Spleen (tissue), 11 donors: Measurements from ENCODE around the gene ADAMTS6. TPM values are rescaled to one million over a fixed set of nuclear protein-coding genes. Genes with fewer than 3 reads are reported as not detected.

ENCODE experiments used
- DNase-seq: peaks from one replicate; pipeline ENCODE4 v3.0.0-alpha.2; 2020
- H3K27ac ChIP-seq, 8 donors: fragments of 200-600 bp; sonication (generic) in 7 of 8; 1 replicate in 4 of 8; 2 replicates in 4 of 8; pipeline versions ENCODE4 v1.5.0 to v1.8.0; 2016 to 2021; ENCODE audit warnings: inconsistent platforms in 4 of 8, mild to moderate bottlenecking in 4 of 8, moderate library complexity in 1 of 8
- H3K27me3 ChIP-seq, 7 donors: fragments of 200-600 bp; sonication (generic) in 6 of 7; replicated peaks in 1 of 7; 1 replicate in 4 of 7; 2 replicates in 3 of 7; pipeline versions ENCODE4 v1.5.0 to v1.8.0; 2016 to 2021; ENCODE audit warnings: inconsistent platforms in 3 of 7, mild to moderate bottlenecking in 1 of 7
- H3K36me3 ChIP-seq, 6 donors: fragments of 200-600 bp; sonication (generic) in 5 of 6; 1 replicate in 4 of 6; 2 replicates in 2 of 6; pipeline versions ENCODE4 v1.5.0 to v1.8.0; 2016 to 2021; ENCODE audit warnings: inconsistent platforms in 2 of 6
- H3K4me1 ChIP-seq, 6 donors: fragments of 200-600 bp; sonication (generic) in 5 of 6; 1 replicate in 3 of 6; 2 replicates in 3 of 6; pipeline versions ENCODE4 v1.5.0 to v1.8.0; 2016 to 2021; ENCODE audit warnings: inconsistent platforms in 3 of 6
- H3K4me3 ChIP-seq, 8 donors: fragments of 200-600 bp; sonication (generic) in 7 of 8; 1 replicate in 4 of 8; 2 replicates in 4 of 8; pipeline versions ENCODE4 v1.5.0 to v1.8.0; 2016 to 2021; ENCODE audit warnings: inconsistent platforms in 4 of 8, mild to moderate bottlenecking in 4 of 8, moderate library complexity in 2 of 8
- H3K9me3 ChIP-seq, 8 donors: fragments of 200-600 bp; sonication (generic) in 7 of 8; 1 replicate in 4 of 8; 2 replicates in 4 of 8; pipeline versions ENCODE4 v1.5.0 to v1.8.0; 2016 to 2021; ENCODE audit warnings: inconsistent platforms in 4 of 8
- POLR2A ChIP-seq, 3 donors: fragments of 450-650 bp; IDR thresholded peaks; one replicate each; pipeline ENCODE4 v1.5.1; 2017; ENCODE audit warnings: antibody characterized with exemption in 3 of 3, mild to moderate bottlenecking in 1 of 3
- POLR2AphosphoS5 ChIP-seq, 3 donors: sonication (generic); formaldehyde crosslinking; IDR thresholded peaks; one replicate each; pipeline ENCODE4 v1.5.1; 2017; ENCODE audit warnings: antibody characterized with exemption in 3 of 3
- WGBS, 5 donors: extraction: QIAGEN DNeasy Blood & Tissue Kit in 3 of 5; methylation state at CpG; one replicate each; pipeline versions ENCODE4 v1.1.5 to v1.1.7; 2013 to 2018; 5-methylcytosine and 5-hydroxymethylcytosine counted together
- intact Hi-C: fragments of 100-400 bp; cut with DNase I; formaldehyde crosslinking; loops from one replicate; pipeline ENCODE4 v1.15.0; 2023; ENCODE audit warnings: low total_unique reads
- polyA plus RNA-seq, 3 donors: library from polyadenylated mRNA; stranded (reverse); fragments of 200-250 nt; gene quantifications; one replicate each; pipeline ENCODE4 v1.2.1, GENCODE V29; 2013
- total RNA-seq, 7 donors: library from RNA; depleted of rRNA in 3 of 7; stranded (reverse); fragments of >200 nt in 3 of 7; fragmentation: NEBNext Ultra II Directional in 4 of 7; extraction: Animal tissue kit (Norgen Biotek cat#: 25700) in 4 of 7; gene quantifications; one replicate each; pipeline versions ENCODE4 v1.1.0 to v1.2.1, GENCODE V29; 2016 to 2021
- TF ChIP-seq, protein P1 (sequence below), 11 experiments: fragments of 200-600 bp in 7 of 11; fragments of 450-650 bp in 4 of 11; sonication (generic) in 4 of 11; IDR thresholded peaks in 8 of 11; conservative IDR thresholded peaks in 3 of 11; 1 replicate in 7 of 11; 2 replicates in 4 of 11; pipeline versions ENCODE4 v1.4.0 to v1.8.0; 2016 to 2021; ENCODE audit warnings: antibody characterized with exemption in 11 of 11, inconsistent platforms in 4 of 11, mild to moderate bottlenecking in 1 of 11
- donor health status: healthy with polysubstance abuse.
- donor health status: DM: no; HTN: no; CAD: no; lungs with moderate emphysema.
- donor health status: DM: no; HTN: no; CAD: no.
- donor health status: Bipolar disorder and iron deficiency.
- donor health status: healthy.
- donor health status: DM: no; HTN: no; CAD: no.
- donor health status: DM: yes; HTN: yes; CAD: no.

ADAMTS6 gene
- total and polyA plus RNA-seq, 10 donors = 1.1 to 16.4 (median 6.3) TPM

DNA sequence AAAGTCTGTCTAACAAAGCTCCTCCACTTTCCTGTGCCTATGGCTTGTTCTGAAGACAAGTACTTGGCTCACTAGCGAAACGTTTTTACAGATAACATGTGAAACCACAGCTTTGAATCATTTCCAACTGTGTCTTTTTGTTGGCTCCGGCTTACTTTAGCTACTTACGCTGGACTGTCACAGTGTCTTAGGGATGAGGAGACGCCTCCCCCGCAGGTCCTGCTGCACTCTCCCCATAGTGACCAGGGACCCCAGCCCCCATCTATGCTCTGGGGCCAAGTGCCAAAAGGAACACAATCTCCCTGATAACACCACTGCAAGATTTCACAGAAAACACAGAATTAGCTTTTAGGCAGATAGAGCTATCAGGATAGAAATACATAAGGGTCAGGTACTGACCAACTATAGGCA, 219.1 kb downstream of the ADAMTS6 start:
- DNase-seq = no peak
- WGBS, 5 donors = 28 to 65% (median 30%) methylated on average over 6 of the region's 6 CpGs
- H3K4me3 ChIP-seq = no peak overlapping the region
- TF ChIP-seq POLR2A (IDR thresholded peaks at IDR 0.05) (no peak), POLR2AphosphoS5 (IDR thresholded peaks at IDR 0.05) (no peak)
- TF ChIP-seq, protein P1, sequence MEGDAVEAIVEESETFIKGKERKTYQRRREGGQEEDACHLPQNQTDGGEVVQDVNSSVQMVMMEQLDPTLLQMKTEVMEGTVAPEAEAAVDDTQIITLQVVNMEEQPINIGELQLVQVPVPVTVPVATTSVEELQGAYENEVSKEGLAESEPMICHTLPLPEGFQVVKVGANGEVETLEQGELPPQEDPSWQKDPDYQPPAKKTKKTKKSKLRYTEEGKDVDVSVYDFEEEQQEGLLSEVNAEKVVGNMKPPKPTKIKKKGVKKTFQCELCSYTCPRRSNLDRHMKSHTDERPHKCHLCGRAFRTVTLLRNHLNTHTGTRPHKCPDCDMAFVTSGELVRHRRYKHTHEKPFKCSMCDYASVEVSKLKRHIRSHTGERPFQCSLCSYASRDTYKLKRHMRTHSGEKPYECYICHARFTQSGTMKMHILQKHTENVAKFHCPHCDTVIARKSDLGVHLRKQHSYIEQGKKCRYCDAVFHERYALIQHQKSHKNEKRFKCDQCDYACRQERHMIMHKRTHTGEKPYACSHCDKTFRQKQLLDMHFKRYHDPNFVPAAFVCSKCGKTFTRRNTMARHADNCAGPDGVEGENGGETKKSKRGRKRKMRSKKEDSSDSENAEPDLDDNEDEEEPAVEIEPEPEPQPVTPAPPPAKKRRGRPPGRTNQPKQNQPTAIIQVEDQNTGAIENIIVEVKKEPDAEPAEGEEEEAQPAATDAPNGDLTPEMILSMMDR (IDR thresholded peaks at IDR 0.05 in 8 of 11, conservative IDR thresholded peaks at IDR 0.05 in 3 of 11) = no peak
- no peaks in the 10 kb centered on the region for H3K27me3 ChIP-seq
- H3K36me3 ChIP-seq = no peaks in the 10 kb centered on the region
- intact Hi-C loops = no loop called here
- no peaks in the 10 kb centered on the region for H3K9me3 ChIP-seq
- H3K27ac ChIP-seq = no peak overlapping the region
- no peaks in the 10 kb centered on the region for H3K4me1 ChIP-seq

DNA sequence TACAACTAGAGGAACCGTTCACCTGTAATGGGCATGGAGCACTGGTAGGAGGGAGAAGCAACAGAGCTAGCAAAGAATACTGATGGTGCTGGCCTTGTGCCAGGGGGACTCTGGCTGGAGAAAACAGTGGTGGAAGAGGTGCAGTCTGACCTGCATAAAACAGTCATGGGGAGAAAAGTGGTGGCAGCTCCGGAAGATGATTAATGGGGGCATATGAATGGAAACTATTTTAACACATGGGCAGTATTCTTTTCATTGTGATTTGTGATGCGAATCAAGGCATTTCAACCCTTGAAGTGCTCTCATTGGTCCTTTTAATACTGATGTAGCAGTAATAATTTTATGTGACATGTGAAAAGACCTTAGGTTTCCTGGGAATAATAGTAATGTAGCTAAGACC, 219.6 kb downstream of the ADAMTS6 start:
- H3K27me3 ChIP-seq = no peaks in the 10 kb centered on the region
- H3K9me3 ChIP-seq = no peaks in the 10 kb centered on the region
- WGBS, 5 donors = 67 to 86% (median 83%) methylated on average over 3 of the region's 3 CpGs
- no peak overlapping the region for H3K4me3 ChIP-seq
- intact Hi-C loops = no loop called here
- no peak for DNase-seq
- no peaks in the 10 kb centered on the region for H3K4me1 ChIP-seq
- TF ChIP-seq POLR2AphosphoS5 (IDR thresholded peaks at IDR 0.05) = no peak
- TF ChIP-seq POLR2A (IDR thresholded peaks at IDR 0.05) = no peak
- TF ChIP-seq, protein P1 (IDR thresholded peaks at IDR 0.05 in 8 of 11, conservative IDR thresholded peaks at IDR 0.05 in 3 of 11) = no peak
- no peak overlapping the region for H3K27ac ChIP-seq
- H3K36me3 ChIP-seq = no peaks in the 10 kb centered on the region

DNA sequence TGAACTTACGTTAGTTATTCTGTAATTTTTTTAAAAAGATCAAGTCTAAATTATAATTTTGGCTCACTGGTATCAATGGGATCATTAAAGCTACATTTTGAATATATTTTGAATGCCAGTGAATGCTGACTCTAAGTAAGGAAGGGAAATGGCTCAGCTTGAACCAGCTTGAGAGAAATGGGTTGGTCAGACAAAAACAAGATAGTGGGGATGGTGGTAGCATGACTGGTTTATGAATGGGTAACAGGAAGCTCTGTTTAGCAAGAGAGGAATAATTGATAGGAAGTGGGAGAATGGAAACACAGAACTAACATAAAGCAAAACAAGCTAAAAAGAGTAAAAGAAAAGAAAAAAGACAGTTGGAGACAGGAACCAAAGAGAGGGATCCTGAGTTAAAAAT, 220.2 kb downstream of the ADAMTS6 start:
- TF ChIP-seq POLR2A (IDR thresholded peaks at IDR 0.05) (no peak), POLR2AphosphoS5 (IDR thresholded peaks at IDR 0.05) (no peak)
- TF ChIP-seq, protein P1 (IDR thresholded peaks at IDR 0.05 in 8 of 11, conservative IDR thresholded peaks at IDR 0.05 in 3 of 11) = no peak
- Histone ChIP-seq H3K4me3 (no peak overlapping the region), H3K4me1 (no peaks in the 10 kb centered on the region), H3K27ac (no peak overlapping the region), H3K27me3 (no peaks in the 10 kb centered on the region), H3K9me3 (no peaks in the 10 kb centered on the region), H3K36me3 (no peaks in the 10 kb centered on the region)
- intact Hi-C loops = no loop called here
- 78 to 93% (median 82%) methylated on average over 1 of the region's 1 CpG for WGBS, 5 donors
- no peak for DNase-seq

DNA sequence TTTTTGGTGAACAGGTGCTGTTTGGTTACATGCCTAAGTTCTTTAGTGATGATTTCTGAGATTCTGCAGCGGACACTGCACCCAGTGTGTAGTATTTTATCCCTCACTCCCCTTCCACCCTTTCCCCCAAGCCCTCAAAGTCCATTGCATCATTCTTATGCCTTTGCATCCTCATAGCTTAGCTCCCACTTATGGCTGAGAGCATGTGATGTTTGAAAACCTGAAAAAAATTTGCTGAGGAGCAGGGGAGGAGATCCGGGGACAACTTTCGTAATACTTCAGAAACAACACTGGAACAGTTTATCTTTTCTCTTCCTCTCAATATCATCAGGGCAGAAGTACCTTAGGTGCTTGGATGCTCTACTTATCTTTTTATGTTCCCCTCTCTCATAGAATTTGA, 226.4 kb downstream of the ADAMTS6 start:
- H3K27me3 ChIP-seq = no peaks in the 10 kb centered on the region
- no peaks in the 10 kb centered on the region for H3K4me1 ChIP-seq
- TF ChIP-seq POLR2A (IDR thresholded peaks at IDR 0.05) (no peak), POLR2AphosphoS5 (IDR thresholded peaks at IDR 0.05) (no peak)
- TF ChIP-seq, protein P1 (IDR thresholded peaks at IDR 0.05 in 8 of 11, conservative IDR thresholded peaks at IDR 0.05 in 3 of 11) = no peak
- intact Hi-C loops = no loop called here
- H3K4me3 ChIP-seq = no peak overlapping the region
- DNase-seq = no peak
- H3K9me3 ChIP-seq = no peaks in the 10 kb centered on the region
- no peaks in the 10 kb centered on the region for H3K36me3 ChIP-seq
- 81 to 89% (median 86%) methylated on average over 3 of the region's 3 CpGs for WGBS, 5 donors
- no peak overlapping the region for H3K27ac ChIP-seq
